Measurements from ENCODE around the gene ARHGAP24. TPM values are rescaled to one million over a fixed set of nuclear protein-coding genes. Genes with fewer than 3 reads are reported as not detected.
"Not testable (repeated sequence)": the region's sequence is repeated elsewhere in the genome, so short reads cannot be mapped to it uniquely, and the experiment has no call there.

The ARHGAP24 gene
- polyA plus RNA-seq, 2 of the 4 experiments (the other 2 are of a cell fraction), result 1.7 to 12.1 TPM

- not testable (repeated sequence) for FAIRE-seq, ATAC-seq, H3K27ac ChIP-seq
These were observed 546.7 kb downstream of the ARHGAP24 start for GRCh38 chr4:86021671-86022070.

GRCh38 chr4:86026720-86027119, 551.8 kb downstream of the ARHGAP24 start:
- POLR2A ChIA-PET, result no interaction called here
- DNase-seq (ENCODE audit: low read depth in 1 of 2, low spot score in 1 of 2) (no peak), FAIRE-seq (no peak), ATAC-seq (no peak)
- Histone ChIP-seq H3K9me3 (no peaks in the 10 kb centered on the region), H3K4me1 (no peaks in the 10 kb centered on the region), H3K4me2 (no peak overlapping the region), H3K4me3 (no peak overlapping the region), H3K27ac (no peak overlapping the region)
- no peak for TF ChIP-seq JUNB (IDR thresholded peaks at IDR 0.05)
- no peak for TF ChIP-seq POLR2A (IDR thresholded peaks at IDR 0.05; ENCODE audit: low read length)
- no peak for TF ChIP-seq TFCP2L1 (CRISPR knock-in tag; IDR thresholded peaks at IDR 0.05)
- no peak for TF ChIP-seq NPAS2 (CRISPR knock-in tag; IDR thresholded peaks at IDR 0.05; ENCODE audit: borderline replicate concordance)
- TF ChIP-seq, protein P1, sequence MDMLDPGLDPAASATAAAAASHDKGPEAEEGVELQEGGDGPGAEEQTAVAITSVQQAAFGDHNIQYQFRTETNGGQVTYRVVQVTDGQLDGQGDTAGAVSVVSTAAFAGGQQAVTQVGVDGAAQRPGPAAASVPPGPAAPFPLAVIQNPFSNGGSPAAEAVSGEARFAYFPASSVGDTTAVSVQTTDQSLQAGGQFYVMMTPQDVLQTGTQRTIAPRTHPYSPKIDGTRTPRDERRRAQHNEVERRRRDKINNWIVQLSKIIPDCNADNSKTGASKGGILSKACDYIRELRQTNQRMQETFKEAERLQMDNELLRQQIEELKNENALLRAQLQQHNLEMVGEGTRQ (IDR thresholded peaks at IDR 0.05), result no peak
- no peak for TF ChIP-seq MYC (IDR thresholded peaks at IDR 0.05; ENCODE audit: borderline replicate concordance, low read length)
- no peak for TF ChIP-seq PBX3 (IDR thresholded peaks at IDR 0.05)
- WGBS (ENCODE audit: missing lambda C conversion rate), result 74% methylated on average over 8 of the region's 8 CpGs
- CTCF ChIA-PET, result no interaction called here

More at GRCh38 chr4:86021671-86022070, 546.7 kb downstream of the ARHGAP24 start:
- H3K4me2 ChIP-seq; CTCF ChIA-PET; POLR2A ChIA-PET; H3K4me3 ChIP-seq; H3K4me1 ChIP-seq; H3K9me3 ChIP-seq; DNase-seq (ENCODE audit: low read depth in 1 of 2, low spot score in 1 of 2): not testable (repeated sequence)
- 88% methylated on average over 13 of the region's 24 CpGs for WGBS (ENCODE audit: missing lambda C conversion rate)

- FAIRE-seq (no peak), ATAC-seq (no peak), DNase-seq (ENCODE audit: low read depth in 1 of 2, low spot score in 1 of 2) (no peak)
- POLR2A ChIA-PET, result no interaction called here
- Histone ChIP-seq H3K4me2 (no peak overlapping the region), H3K9me3 (no peaks in the 10 kb centered on the region), H3K4me1 (no peaks in the 10 kb centered on the region), H3K4me3 (no peak overlapping the region), H3K27ac (no peak overlapping the region)
- WGBS (ENCODE audit: missing lambda C conversion rate), result 57% methylated on average over 3 of the region's 3 CpGs
- CTCF ChIA-PET, result interaction anchor here (0.9 to 2.0 kb wide), 4 partner anchors 11 to 235 kb away, joined by 3 to 8 read pairs (median 6); no protein-coding TSS in a partner anchor
- no peak for TF ChIP-seq HMGXB4 (CRISPR knock-in tag; IDR thresholded peaks at IDR 0.05; ENCODE audit: borderline replicate concordance)
- no peak for TF ChIP-seq MYC (IDR thresholded peaks at IDR 0.05; ENCODE audit: borderline replicate concordance, low read length)
- no peak for TF ChIP-seq ZFP36 (IDR thresholded peaks at IDR 0.05; ENCODE audit: borderline replicate concordance, partially characterized antibody)
- no peak for TF ChIP-seq NFE2L2 (conservative IDR thresholded peaks at IDR 0.05; ENCODE audit: low read length)
- TF ChIP-seq CHD2 (IDR thresholded peaks at IDR 0.05; ENCODE audit: low read length, partially characterized antibody), result no peak
- TF ChIP-seq NR3C1 (IDR thresholded peaks at IDR 0.05), result no peak
- no peak for TF ChIP-seq JUNB (IDR thresholded peaks at IDR 0.05)
- TF ChIP-seq FOSB (CRISPR knock-in tag; IDR thresholded peaks at IDR 0.05), result no peak
- no peak for TF ChIP-seq TFCP2L1 (CRISPR knock-in tag; IDR thresholded peaks at IDR 0.05)
- TF ChIP-seq HOXB5 (CRISPR knock-in tag; IDR thresholded peaks at IDR 0.05), result no peak
- no peak for TF ChIP-seq ZSCAN20 (CRISPR knock-in tag; IDR thresholded peaks at IDR 0.05)
These were observed 557.0 kb downstream of the ARHGAP24 start for GRCh38 chr4:86031927-86032326.

DNA sequence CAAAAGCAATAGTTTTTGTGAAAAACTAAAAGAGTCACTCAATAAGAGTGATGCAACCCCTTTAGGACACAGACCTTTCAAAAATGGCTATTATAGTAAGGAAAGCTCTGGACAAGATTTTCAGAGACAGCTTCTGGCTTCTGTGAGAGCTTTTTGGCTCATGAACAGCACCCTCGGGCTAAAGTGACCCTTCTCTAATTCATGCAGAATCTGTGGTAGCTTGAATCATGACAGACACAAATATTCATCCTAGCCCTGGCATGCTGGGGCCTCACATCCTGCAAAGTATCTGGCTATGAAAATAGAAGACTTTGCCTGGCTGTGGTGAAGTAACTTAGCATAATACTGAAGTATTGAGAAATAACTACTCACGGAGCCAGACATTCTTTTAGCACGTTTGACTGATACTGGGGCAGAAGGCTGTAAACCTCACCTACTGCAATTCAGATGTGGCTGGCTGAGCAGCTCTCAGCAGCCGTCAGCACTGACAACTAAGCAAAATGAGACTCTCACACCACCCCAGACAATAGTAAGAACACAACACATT, 557.6 kb downstream of the ARHGAP24 start:
- ATAC-seq (no peak), DNase-seq (ENCODE audit: low read depth in 1 of 2, low spot score in 1 of 2) (no peak), FAIRE-seq (no peak)
- Histone ChIP-seq H3K9me3 (no peaks in the 10 kb centered on the region), H3K4me3 (no peak overlapping the region), H3K4me2 (no peak overlapping the region), H3K4me1 (no peaks in the 10 kb centered on the region), H3K27ac (no peak overlapping the region)
- ChIA-PET POLR2A (no interaction called here), CTCF (interaction anchor here (0.6 to 2.0 kb wide), 5 partner anchors 11 to 236 kb away, joined by 3 to 8 read pairs (median 5); no protein-coding TSS in a partner anchor)
- WGBS (ENCODE audit: missing lambda C conversion rate), result 59% methylated on average over 4 of the region's 4 CpGs
- no peak for TF ChIP-seq RARB (CRISPR knock-in tag; IDR thresholded peaks at IDR 0.05)

All from A549 (cell line).